ENCODE measurements around the gene ABCE1. TPM values are rescaled to one million over a fixed set of nuclear protein-coding genes. Genes with fewer than 3 reads are reported as not detected.
"Not testable (repeated sequence)": the region's sequence is repeated elsewhere in the genome, so short reads cannot be mapped to it uniquely, and the experiment has no call there.

The ABCE1 gene
- total and polyA plus RNA-seq, 11 donors, result 12.7 to 48.9 (median 40.1) TPM

GRCh38 chr4:145131848-145132247, 33.7 kb downstream of the ABCE1 start:
- no peak overlapping the region for H3K27ac ChIP-seq
- no peak for TF ChIP-seq POLR2A (IDR thresholded peaks at IDR 0.05)
- TF ChIP-seq, protein P1, sequence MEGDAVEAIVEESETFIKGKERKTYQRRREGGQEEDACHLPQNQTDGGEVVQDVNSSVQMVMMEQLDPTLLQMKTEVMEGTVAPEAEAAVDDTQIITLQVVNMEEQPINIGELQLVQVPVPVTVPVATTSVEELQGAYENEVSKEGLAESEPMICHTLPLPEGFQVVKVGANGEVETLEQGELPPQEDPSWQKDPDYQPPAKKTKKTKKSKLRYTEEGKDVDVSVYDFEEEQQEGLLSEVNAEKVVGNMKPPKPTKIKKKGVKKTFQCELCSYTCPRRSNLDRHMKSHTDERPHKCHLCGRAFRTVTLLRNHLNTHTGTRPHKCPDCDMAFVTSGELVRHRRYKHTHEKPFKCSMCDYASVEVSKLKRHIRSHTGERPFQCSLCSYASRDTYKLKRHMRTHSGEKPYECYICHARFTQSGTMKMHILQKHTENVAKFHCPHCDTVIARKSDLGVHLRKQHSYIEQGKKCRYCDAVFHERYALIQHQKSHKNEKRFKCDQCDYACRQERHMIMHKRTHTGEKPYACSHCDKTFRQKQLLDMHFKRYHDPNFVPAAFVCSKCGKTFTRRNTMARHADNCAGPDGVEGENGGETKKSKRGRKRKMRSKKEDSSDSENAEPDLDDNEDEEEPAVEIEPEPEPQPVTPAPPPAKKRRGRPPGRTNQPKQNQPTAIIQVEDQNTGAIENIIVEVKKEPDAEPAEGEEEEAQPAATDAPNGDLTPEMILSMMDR (IDR thresholded peaks at IDR 0.05), result no peak
- H3K36me3 ChIP-seq, result peaks cover 0 to 88% (median 37%) of the 10 kb centered on the region in 9 donors
- no peak for DNase-seq
- H3K4me1 ChIP-seq, result peaks cover 0 to 26% (median 2%) of the 10 kb centered on the region in 12 donors
- intact Hi-C loops (cut with DNase I), result no loop called here
- ATAC-seq, result no peak
- H3K4me3 ChIP-seq, result no peak overlapping the region
- 93 to 95% (median 95%) methylated on average over 12 of the region's 12 CpGs for WGBS, 4 donors
- H3K27me3 ChIP-seq, result no peaks in the 10 kb centered on the region
- no peaks in the 10 kb centered on the region for H3K9me3 ChIP-seq

- H3K9me3 ChIP-seq, result no peaks in the 10 kb centered on the region
- H3K27ac ChIP-seq, result peak overlapping the region in 1 of 12 donors; percentile 6
- no peak for TF ChIP-seq POLR2A (IDR thresholded peaks at IDR 0.05)
- TF ChIP-seq, protein P1 (IDR thresholded peaks at IDR 0.05), result no peak
- WGBS, 4 donors, result 63 to 75% (median 68%) methylated on average over 5 of the region's 5 CpGs
- ATAC-seq (peak in 2 of 4 donors; percentile 11 to 33), DNase-seq (no peak)
- no peaks in the 10 kb centered on the region for H3K27me3 ChIP-seq
- no peak overlapping the region for H3K4me3 ChIP-seq
- intact Hi-C loops (cut with DNase I), result no loop called here
- H3K4me1 ChIP-seq, result peaks cover 0 to 26% (median 2%) of the 10 kb centered on the region in 12 donors
- peaks cover 0 to 88% (median 37%) of the 10 kb centered on the region in 9 donors for H3K36me3 ChIP-seq
Observed at GRCh38 chr4:145132511-145133098, 34.5 kb downstream of the ABCE1 start.

DNA sequence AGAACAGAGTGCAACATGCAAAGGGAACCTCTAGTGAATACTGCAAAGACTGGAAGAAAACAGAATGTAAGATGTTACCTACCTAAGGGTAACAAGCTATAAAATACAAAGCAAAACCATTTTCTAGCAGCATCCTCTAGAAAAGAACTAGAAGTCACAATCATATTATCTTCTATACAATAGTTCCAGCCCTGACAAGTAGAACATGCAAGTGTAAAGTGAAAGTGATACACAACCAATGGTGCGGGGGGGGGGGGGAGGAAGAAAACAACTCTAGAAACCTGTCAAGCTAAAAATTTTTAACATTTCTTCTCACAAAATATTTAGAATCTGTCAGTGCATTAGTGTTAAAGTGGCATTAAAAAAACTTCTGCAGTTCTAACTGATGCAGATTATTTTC, 38.1 kb downstream of the ABCE1 start:
- intact Hi-C loops (cut with DNase I); DNase-seq; H3K27ac ChIP-seq; H3K27me3 ChIP-seq; ATAC-seq; H3K4me3 ChIP-seq; H3K9me3 ChIP-seq: not testable (repeated sequence)
- H3K4me1 ChIP-seq, result peaks cover 0 to 26% (median 2%) of the 10 kb centered on the region in 12 donors
- peaks cover 0 to 90% (median 49%) of the 10 kb centered on the region in 9 donors for H3K36me3 ChIP-seq
- 57 to 88% (median 78%) methylated on average over 1 of the region's 1 CpG for WGBS, 4 donors

DNA sequence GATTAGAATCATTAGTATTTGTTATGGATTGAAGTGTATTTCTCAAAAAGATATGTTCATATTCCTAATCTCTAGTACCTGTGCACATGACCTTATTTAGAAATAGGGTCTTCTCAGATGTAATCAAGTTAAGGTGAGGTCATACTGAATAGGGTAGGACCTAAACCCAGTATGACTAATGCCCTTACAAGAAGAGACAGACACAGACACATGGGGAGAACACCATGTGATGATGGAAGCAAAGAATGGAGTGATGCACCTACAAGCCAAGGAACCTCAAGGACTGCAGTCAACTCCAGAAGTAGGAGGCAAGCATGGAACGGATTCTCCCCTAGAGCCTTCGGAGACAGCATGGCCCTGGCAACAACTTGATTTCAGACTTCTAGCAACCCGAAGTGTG, 50.9 kb downstream of the ABCE1 start:
- ATAC-seq (no peak), DNase-seq (no peak)
- Histone ChIP-seq H3K9me3 (no peaks in the 10 kb centered on the region), H3K36me3 (peaks cover 5 to 99% (median 86%) of the 10 kb centered on the region in 9 donors), H3K4me3 (no peak overlapping the region), H3K27ac (no peak overlapping the region), H3K27me3 (no peaks in the 10 kb centered on the region), H3K4me1 (peaks cover 0 to 13% (median 0%) of the 10 kb centered on the region in 12 donors)
- no peak for TF ChIP-seq POLR2A (IDR thresholded peaks at IDR 0.05)
- TF ChIP-seq, protein P1 (IDR thresholded peaks at IDR 0.05), result no peak
- 96 to 98% (median 97%) methylated on average over 3 of the region's 3 CpGs for WGBS, 4 donors
- intact Hi-C loops (cut with DNase I), result no loop called here

Data from heart left ventricle (tissue), 16 donors.